Measurements from ENCODE around the gene MT1H.
"Not testable (repeated sequence)": the region's sequence is repeated elsewhere in the genome, so short reads cannot be mapped to it uniquely, and the experiment has no call there.

Gene MT1H

GRCh38 chr16:56665286-56666261, 4.0 kb upstream of the MT1H start:
- not testable (repeated sequence) for DNase-seq

GRCh38 chr16:56667581-56668571, 1.7 kb upstream of the MT1H start, which contains the start of gene MT1G:
Gene MT1G, minus strand, starts transcription at chr16:56668065. Its CDS starts 72 bp downstream, at chr16:56667993.
- no peak for DNase-seq

DNA sequence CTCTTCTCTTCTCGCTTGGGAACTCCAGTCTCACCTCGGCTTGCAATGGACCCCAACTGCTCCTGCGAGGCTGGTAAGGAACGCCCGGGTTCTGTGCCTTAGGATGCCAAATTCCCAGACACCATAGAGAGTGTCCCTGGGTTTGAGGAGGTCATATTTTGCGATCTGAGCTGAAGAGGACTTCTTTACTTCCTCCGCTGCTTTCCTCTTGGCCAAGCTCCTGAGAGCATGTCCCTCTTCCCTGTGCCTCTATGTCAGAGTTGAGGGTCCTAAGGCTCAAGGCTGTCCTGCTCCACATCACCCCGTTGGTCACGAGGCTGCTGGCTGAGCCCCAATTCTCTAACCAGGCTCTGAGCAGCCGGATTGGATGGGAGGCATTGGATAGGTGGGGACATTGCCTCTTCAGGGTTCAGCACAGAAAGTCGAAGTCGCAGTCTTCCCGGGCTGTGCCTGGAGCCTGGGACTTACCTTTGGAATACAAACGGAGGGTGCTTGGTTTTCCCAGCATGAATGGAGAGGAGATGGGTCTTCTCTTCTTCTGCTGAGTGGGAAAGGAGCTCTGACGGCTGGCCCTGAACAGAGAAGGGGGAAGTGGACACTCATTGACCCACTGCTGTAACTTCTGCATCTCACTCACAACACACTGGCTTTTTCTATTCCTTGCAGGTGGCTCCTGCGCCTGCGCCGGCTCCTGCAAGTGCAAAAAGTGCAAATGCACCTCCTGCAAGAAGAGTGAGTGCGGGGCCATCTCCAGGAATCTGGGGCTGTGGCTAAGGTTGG, 416 bp downstream of the MT1H start:
- DNase-seq = no peak

DNA sequence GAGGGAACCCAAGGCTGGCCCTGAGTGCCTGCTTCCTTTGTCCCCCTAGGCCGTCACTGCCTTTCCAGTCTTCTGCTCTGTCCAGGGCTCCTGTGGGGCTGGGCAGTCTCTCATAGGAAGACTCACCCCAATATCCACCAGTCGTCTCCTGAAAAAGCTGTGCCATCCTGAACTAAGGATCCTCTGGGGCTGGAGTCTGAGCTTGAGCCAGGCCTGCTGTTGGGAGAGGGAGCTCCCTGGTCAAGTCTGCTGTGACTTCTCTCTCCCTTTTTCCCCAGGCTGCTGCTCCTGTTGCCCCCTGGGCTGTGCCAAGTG, 963 bp downstream of the MT1H start:
- DNase-seq = no peak

- DNase-seq = not testable (repeated sequence)
These were observed 2.1 kb downstream of the MT1H start for GRCh38 chr16:56671691-56672090.

GRCh38 chr16:56672171-56672570, 2.6 kb downstream of the MT1H start:
- not testable (repeated sequence) for DNase-seq

GRCh38 chr16:56672761-56673536, 3.3 kb downstream of the MT1H start:
- no peak for DNase-seq

DNA sequence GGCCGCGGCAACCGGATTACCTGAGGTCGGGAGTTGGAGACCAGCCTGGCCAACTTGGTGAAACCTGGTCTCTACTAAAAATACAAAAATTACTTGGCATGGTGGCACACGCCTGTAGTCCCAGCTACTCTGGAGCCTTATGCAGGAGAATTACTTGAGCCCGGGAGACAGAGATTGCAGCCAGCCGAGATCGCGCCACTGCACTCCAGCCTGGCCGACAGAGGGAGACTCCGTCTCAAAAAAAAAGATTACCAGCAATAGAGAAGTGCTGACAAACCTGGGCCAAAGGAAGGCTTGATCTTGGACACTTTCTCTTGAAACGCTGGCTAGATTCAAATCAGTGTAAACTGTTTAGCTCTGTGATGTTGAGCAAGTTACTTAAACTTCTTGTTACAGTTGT, 4.3 kb downstream of the MT1H start:
- DNase-seq = no peak

DNA sequence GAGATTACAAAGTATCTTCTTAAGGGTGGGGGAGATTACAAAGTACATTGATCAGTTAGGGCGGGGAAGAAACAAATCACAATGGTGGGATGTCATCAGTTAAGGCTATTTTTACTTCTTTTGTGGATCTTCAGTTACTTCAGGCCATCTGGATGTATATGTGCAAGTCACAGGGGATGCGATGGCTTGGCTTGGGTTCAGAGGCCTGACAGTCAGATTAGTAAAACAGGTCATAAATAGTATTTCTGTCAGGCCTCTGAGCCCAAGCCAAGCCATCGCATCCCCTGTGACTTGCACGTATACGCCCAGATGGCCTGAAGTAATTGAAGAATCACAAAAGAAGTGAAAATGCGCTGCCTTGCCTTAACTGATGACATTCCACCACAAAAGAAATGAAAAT, 5.0 kb downstream of the MT1H start:
- not testable (repeated sequence) for DNase-seq

DNA sequence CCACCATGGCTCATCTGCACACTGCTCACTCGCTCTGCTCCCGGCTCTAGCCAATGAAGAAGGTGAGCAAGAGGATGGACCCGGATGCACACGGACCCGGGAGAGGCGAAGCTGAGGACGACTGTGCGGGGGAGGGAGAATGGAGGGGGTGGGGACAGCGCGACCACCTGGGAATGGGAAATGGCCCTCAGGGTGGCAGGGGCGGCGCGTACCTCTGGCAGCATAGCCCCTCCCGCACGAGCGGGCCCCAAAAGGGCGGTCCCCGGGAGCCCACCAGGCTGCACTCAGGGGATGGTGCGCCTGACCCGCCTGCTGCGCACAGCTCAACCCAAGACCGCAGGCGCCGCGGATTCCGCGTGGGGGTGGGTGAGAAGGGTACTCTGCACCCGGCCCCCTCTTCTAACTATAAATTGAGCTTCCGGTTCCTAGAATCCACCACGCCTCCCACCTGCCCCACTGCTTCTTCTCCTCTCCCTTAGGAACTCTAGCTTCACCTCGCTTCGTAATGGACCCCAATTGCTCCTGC, 6.1 kb downstream of the MT1H start:
- no peak for DNase-seq

GRCh38 chr16:56677474-56677873, 7.9 kb downstream of the MT1H start:
- no peak for DNase-seq

- DNase-seq = no peak
These were observed 9.6 kb downstream of the MT1H start for GRCh38 chr16:56679078-56679730.

- DNase-seq = no peak
These were observed 10.2 kb downstream of the MT1H start for GRCh38 chr16:56679818-56680217.

DNA sequence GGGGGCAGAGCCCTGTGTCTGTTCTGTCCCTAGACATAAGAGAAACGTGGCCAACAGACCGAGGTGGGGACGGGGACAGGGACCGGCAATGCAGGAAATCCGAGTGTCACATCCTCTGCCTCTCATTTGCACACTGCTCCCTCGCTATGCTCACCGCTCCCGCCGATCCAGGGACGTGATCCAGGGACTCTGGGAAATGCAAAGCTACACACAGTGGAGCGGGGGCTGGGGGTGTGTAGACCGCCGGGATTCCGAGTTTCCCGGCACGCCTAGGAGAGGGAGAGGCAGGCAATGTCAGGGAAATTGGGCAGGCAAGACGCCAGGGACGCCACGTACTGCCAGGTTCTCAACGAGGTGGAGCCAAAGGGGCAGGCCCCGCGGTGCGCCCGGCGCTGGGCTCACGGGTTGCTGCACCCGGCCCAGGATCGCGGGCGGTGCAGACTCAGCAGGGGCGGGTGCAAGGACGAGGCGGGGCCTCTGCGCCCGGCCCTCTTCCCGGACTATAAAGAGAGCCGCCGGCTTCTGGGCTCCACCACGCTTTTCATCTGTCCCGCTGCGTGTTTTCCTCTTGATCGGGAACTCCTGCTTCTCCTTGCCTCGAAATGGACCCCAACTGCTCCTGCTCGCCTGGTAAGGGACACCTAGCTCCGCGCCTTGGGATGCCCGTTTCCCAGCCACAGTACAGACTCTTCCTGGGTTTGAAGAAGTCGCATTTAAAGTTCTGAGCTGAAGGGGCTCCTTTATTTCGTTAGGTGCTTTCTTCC, 12.5 kb downstream of the MT1H start, which contains the start of gene MT1X:
MT1X (plus strand) TSS at position 532 of the 764 bp plus-strand sequence; CDS start at position 603, 71 bp downstream.
- peak; percentile 60 to 65 for DNase-seq

DNA sequence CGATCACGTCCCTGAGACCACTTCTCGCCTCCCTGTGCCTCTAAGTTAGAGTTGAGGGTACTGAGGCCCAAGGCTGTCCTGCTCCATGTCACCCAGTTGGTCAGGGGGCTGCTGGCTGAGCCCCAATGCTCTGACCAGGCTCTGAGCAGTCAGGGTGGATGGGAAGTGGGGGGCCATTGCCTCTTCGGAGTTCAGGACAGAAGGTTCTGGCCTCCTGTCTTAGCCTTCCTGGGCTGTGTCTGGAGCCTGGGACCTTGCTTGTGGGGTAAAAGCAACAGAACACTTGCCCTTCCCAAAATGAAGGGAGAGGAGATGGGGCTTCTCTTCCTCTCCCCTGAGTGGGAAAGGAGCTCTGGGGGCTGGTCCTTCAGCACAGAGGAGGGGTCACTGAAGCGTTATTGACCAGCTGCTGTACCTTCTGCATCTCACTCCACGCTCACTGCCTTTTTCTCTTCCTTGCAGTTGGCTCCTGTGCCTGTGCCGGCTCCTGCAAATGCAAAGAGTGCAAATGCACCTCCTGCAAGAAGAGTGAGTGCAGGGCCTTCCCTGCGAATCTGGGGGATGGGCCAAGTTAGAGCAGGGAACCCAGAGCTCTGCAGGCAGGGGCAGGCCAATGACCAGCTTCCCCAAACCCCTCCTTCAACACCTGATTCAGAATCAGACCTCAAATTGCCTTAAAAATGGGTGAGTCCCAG, 13.2 kb downstream of the MT1H start:
- DNase-seq = no peak

DNA sequence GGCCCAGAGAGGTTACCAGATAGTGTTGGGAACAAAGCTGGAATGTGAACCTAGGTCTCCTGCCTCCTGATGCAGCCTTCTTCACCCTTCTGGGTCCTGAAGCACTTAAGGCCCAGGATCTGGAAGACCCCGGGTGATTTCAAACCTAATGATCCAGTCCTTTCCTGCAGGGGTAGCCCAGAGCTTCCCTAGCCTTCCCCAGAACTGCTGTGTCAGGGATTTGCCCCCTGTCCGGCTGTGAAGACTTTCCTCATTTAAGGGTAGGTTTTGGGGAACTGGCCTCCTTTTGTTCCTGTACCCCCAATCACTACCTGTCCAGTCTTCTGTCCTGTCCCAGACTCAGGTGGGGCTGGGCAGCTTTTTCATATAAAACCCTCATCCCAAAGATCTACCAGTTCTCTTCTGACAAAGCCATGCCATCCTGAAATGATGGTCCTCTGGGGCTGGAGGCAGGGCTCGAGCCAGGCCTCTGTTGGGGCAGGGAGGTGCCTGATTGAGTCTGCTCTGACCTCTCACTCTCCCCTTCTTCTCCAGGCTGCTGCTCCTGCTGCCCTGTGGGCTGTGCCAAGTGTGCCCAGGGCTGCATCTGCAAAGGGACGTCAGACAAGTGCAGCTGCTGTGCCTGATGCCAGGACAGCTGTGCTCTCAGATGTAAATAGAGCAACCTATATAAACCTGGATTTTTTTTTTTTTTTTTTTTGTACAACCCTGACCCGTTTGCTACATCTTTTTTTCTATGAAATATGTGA, 14.0 kb downstream of the MT1H start:
- no peak for DNase-seq

- no peak for DNase-seq
These were observed 14.8 kb downstream of the MT1H start for GRCh38 chr16:56684256-56684925.
